B cell (primary cell): ENCODE results near the gene SACM1L. TPM values are rescaled to one million over a fixed set of nuclear protein-coding genes. Genes with fewer than 3 reads are reported as not detected.
A peak's percentile ranks its signal among the peaks of the same experiment; 100 is the strongest.

Experiments
- ATAC-seq: fragments of 200-7000 bp; cut with Tn5 transposase; one replicate; pipeline ENCODE4 v1.10.0; 2021; ENCODE audit warnings: low read depth, mild to moderate bottlenecking, moderate number of reproducible peaks, moderate library complexity
- CTCF ChIA-PET: fragments of 350-600 bp; sonication (Branson Sonifier 250); formaldehyde crosslinking; loops from one replicate; lab custom pipeline; 2021; ENCODE audit warnings: antibody characterized with exemption, inconsistent platforms; lab: Charles Lee
- POLR2A ChIA-PET: fragments of 350-600 bp; sonication (Branson Sonifier 250); formaldehyde crosslinking; loops from one replicate; lab custom pipeline; 2021; ENCODE audit warnings: antibody characterized with exemption; lab: Charles Lee
- DNase-seq: peaks from one replicate; pipeline ENCODE4 v3.0.0; 2013
- H2AFZ ChIP-seq: 2 replicates; pipeline ENCODE4 v1.6.1; 2012; ENCODE audit warnings: mild to moderate bottlenecking, low read depth, low read length; ENCODE audit not compliant: insufficient read depth, poor library complexity, severe bottlenecking
- H3K27ac ChIP-seq, 2 donors: 1 replicate in 1 of 2; 2 replicates in 1 of 2; pipeline ENCODE4 v1.5.1; 2012 to 2013; ENCODE audit warnings: low read length in 2 of 2, mild to moderate bottlenecking in 2 of 2, moderate library complexity in 1 of 2
- H3K27me3 ChIP-seq, 4 experiments: fragments of 200-600 bp in 1 of 4; sonication (generic) in 1 of 4; replicated peaks in 1 of 4; 1 replicate in 2 of 4; 2 replicates in 2 of 4; pipeline versions ENCODE4 v1.6.1 to v1.7.0; 2013 to 2016; ENCODE audit warnings: low read length in 3 of 4, mild to moderate bottlenecking in 2 of 4, mixed read lengths in 1 of 4, moderate library complexity in 1 of 4; ENCODE audit not compliant: insufficient read depth in 4 of 4, control insufficient read depth in 3 of 4; ENCODE audit errors: control extremely low read depth in 1 of 4
- H3K36me3 ChIP-seq, 2 experiments: replicated peaks in 1 of 2; 1 replicate in 1 of 2; 2 replicates in 1 of 2; pipeline versions ENCODE4 v1.6.1 to v1.7.1; 2013; ENCODE audit warnings: low read length in 1 of 2; ENCODE audit not compliant: insufficient read depth in 2 of 2, control insufficient read depth in 1 of 2; ENCODE audit errors: control extremely low read depth in 1 of 2, extremely low read depth in 1 of 2
- H3K4me1 ChIP-seq, 2 donors: fragments of 200-600 bp in 1 of 2; sonication (generic) in 1 of 2; 1 replicate in 1 of 2; 2 replicates in 1 of 2; pipeline versions ENCODE4 v1.5.1 to v1.6.1; 2013 to 2017; ENCODE audit warnings: low read length in 2 of 2; ENCODE audit not compliant: control insufficient read depth in 2 of 2, insufficient read depth in 2 of 2
- H3K4me2 ChIP-seq: replicated peaks from 2 replicates; pipeline ENCODE3; 2012; ENCODE audit warnings: mild to moderate bottlenecking, low read depth, low read length; ENCODE audit not compliant: poor library complexity, severe bottlenecking
- H3K4me3 ChIP-seq, 5 experiments: fragments of 200-600 bp in 1 of 5; sonication (generic) in 1 of 5; 1 replicate in 3 of 5; 2 replicates in 2 of 5; pipeline versions ENCODE4 v1.5.1 to v1.7.0; 2011 to 2016; ENCODE audit warnings: low read length in 4 of 5, mild to moderate bottlenecking in 4 of 5, low read depth in 2 of 5, control low read depth in 1 of 5, moderate library complexity in 1 of 5; ENCODE audit not compliant: insufficient read depth in 1 of 5; ENCODE audit errors: control extremely low read depth in 1 of 5, extremely low read depth in 1 of 5
- H3K79me2 ChIP-seq: fragments of 200-600 bp; sonication (generic); one replicate; pipeline ENCODE4 v1.6.0; 2016; ENCODE audit warnings: low read length; ENCODE audit not compliant: control insufficient read depth, insufficient read depth
- H3K9ac ChIP-seq: fragments of 200-600 bp; sonication (generic); 2 replicates; pipeline ENCODE4 v1.6.1; 2017; ENCODE audit warnings: mild to moderate bottlenecking, low read length, moderate library complexity
- H3K9me3 ChIP-seq, 3 donors: one replicate each; pipeline versions ENCODE4 v1.6.1 to v1.7.1; 2013; ENCODE audit warnings: low read length in 2 of 3; ENCODE audit not compliant: control insufficient read depth in 2 of 3, insufficient read depth in 1 of 3; ENCODE audit errors: control extremely low read depth in 1 of 3
- H4K20me1 ChIP-seq: 2 replicates; pipeline ENCODE4 v1.6.0; 2012; ENCODE audit warnings: mild to moderate bottlenecking, low read length; ENCODE audit not compliant: insufficient read depth, control insufficient read depth, poor library complexity, severe bottlenecking
- H3K27ac Mint-ChIP-seq: one replicate; pipeline ENCODE4 v1.8.0; 2021; ENCODE audit warnings: mixed read lengths
- H3K27me3 Mint-ChIP-seq: one replicate; pipeline ENCODE4 v1.8.0; 2021; ENCODE audit warnings: mixed read lengths
- H3K4me1 Mint-ChIP-seq: one replicate; pipeline ENCODE4 v1.8.0; 2021; ENCODE audit warnings: mixed read lengths
- H3K4me3 Mint-ChIP-seq: one replicate; pipeline ENCODE4 v1.8.0; 2021; ENCODE audit warnings: mixed read lengths
- H3K9me3 Mint-ChIP-seq: one replicate; pipeline ENCODE4 v1.8.0; 2022; ENCODE audit warnings: mixed read lengths; ENCODE audit not compliant: insufficient read depth
- CTCF ChIP-seq: fragments of 200-600 bp; IDR thresholded peaks from one replicate; pipeline ENCODE4 v1.8.0; 2022; ENCODE audit warnings: antibody characterized with exemption, mild to moderate bottlenecking
- EZH2 ChIP-seq: IDR thresholded peaks from 2 replicates; pipeline ENCODE4 v1.6.1; 2012; ENCODE audit warnings: borderline replicate concordance, low read depth, mild to moderate bottlenecking, moderate library complexity, low read length; ENCODE audit not compliant: insufficient read depth, poor library complexity, severe bottlenecking
- WGBS: methylation state at CpG from one replicate; pipeline ENCODE4 v1.1.5; 2013; ENCODE audit warnings: missing lambda C conversion rate; ENCODE audit not compliant: insufficient coverage; 5-methylcytosine and 5-hydroxymethylcytosine counted together
- intact Hi-C: fragments of 100-400 bp; cut with micrococcal nuclease; formaldehyde crosslinking; loops from one replicate; pipeline ENCODE4 v1.10.0; 2022
- polyA plus RNA-seq: library from polyadenylated mRNA; depleted of rRNA; stranded (reverse); fragments of >200 nt; gene quantifications from 2 replicates; pipeline ENCODE4 v1.2.3, GENCODE V29; 2012
- total RNA-seq, 2 donors: library from RNA; stranded (reverse); fragments of 120-200 nt in 1 of 2; gene quantifications; 1 replicate in 1 of 2; 2 replicates in 1 of 2; pipeline versions ENCODE4 v1.2.3 to v1.2.4, GENCODE V29; 2013 to 2022

SACM1L gene
- total and polyA plus RNA-seq, 2 donors (not counting 1 experiment from before 2014, with no cell fraction given): 20.7 to 85.7 TPM

DNA sequence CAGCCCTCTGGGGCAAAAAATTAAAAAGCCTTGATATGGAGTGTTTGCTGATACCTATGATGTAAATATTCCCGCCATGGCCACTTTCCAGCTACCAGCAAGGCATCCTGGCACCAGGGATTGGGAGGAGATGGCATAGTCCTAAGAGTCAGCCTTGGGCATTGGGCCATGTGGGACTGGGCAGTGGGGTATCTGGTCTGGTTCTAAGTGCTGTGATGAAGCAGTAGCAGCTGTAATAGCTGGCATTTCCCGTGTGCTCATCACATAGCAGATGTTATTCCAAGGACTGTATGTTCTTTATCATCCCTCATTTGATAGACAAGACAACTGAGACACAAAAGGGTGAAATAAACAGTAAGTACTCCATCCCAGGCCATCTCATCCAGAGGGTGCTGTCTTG, 6.9 kb upstream of the SACM1L start:
- H3K27ac Mint-ChIP-seq: peak overlapping the region; percentile 28
- CTCF ChIA-PET: interaction anchor here (0.6 kb wide), 1 partner anchor 1201 kb away, joined by 4 read pairs; no protein-coding TSS in a partner anchor
- H3K36me3 ChIP-seq: peaks cover 0 to 35% of the 10 kb centered on the region in 2 experiments
- H3K79me2 ChIP-seq: no peaks in the 10 kb centered on the region
- H3K4me3 Mint-ChIP-seq: no peak overlapping the region
- peaks cover under 1 to 11% of the 10 kb centered on the region in 2 donors for H3K4me1 ChIP-seq
- no peak overlapping the region for H2AFZ ChIP-seq
- H3K27me3 ChIP-seq: no peaks in the 10 kb centered on the region
- no peaks in the 10 kb centered on the region for H4K20me1 ChIP-seq
- H3K4me3 ChIP-seq: no peak overlapping the region
- H3K9ac ChIP-seq: no peak overlapping the region
- intact Hi-C loops: no loop called here
- H3K27ac ChIP-seq: no peak overlapping the region
- ATAC-seq (no peak), DNase-seq (no peak)
- H3K4me1 Mint-ChIP-seq: peaks cover 16% of the 10 kb centered on the region
- POLR2A ChIA-PET: interaction anchor here (0.7 kb wide), 1 partner anchor 15 kb away, joined by 3 read pairs; no protein-coding TSS in a partner anchor
- no peak for TF ChIP-seq EZH2
- TF ChIP-seq CTCF: no peak
- peaks cover 0 to 7% (median 4%) of the 10 kb centered on the region in 3 donors for H3K9me3 ChIP-seq
- no peaks in the 10 kb centered on the region for H3K9me3 Mint-ChIP-seq
- no peaks in the 10 kb centered on the region for H3K27me3 Mint-ChIP-seq
- 100% methylated on average over 2 of the region's 2 CpGs for WGBS
- no peak overlapping the region for H3K4me2 ChIP-seq

- Histone ChIP-seq H3K36me3 (peaks cover 0 to 30% of the 10 kb centered on the region in 2 experiments), H3K4me3 (no peak overlapping the region), H3K27me3 (no peaks in the 10 kb centered on the region), H3K79me2 (no peaks in the 10 kb centered on the region), H3K4me1 (peaks cover 0 to 12% of the 10 kb centered on the region in 2 donors), H3K27ac (no peak overlapping the region), H3K4me2 (no peak overlapping the region), H3K9ac (no peak overlapping the region), H4K20me1 (no peaks in the 10 kb centered on the region), H2AFZ (no peak overlapping the region), H3K9me3 (peaks cover 0 to 7% (median 4%) of the 10 kb centered on the region in 3 donors)
- Mint-ChIP-seq H3K27ac (no peak overlapping the region), H3K4me3 (no peak overlapping the region), H3K4me1 (peaks cover 13% of the 10 kb centered on the region), H3K27me3 (no peaks in the 10 kb centered on the region), H3K9me3 (no peaks in the 10 kb centered on the region)
- intact Hi-C loops: no loop called here
- ChIA-PET POLR2A (interaction anchor here (0.7 kb wide), 1 partner anchor 15 kb away, joined by 3 read pairs; no protein-coding TSS in a partner anchor), CTCF (interaction anchor here (0.6 kb wide), 1 partner anchor 1201 kb away, joined by 4 read pairs; no protein-coding TSS in a partner anchor)
- WGBS: 98% methylated on average over 4 of the region's 5 CpGs
- DNase-seq (no peak), ATAC-seq (no peak)
- TF ChIP-seq EZH2 (no peak), CTCF (no peak)
Measured at GRCh38 chr3:45682786-45683185, 6.4 kb upstream of the SACM1L start.
